Measurements from ENCODE around the gene SNN. TPM values are rescaled to one million over a fixed set of nuclear protein-coding genes. Genes with fewer than 3 reads are reported as not detected.

SNN gene
- total RNA-seq, 1 donor from 2014 or later = 38.3 TPM

DNA sequence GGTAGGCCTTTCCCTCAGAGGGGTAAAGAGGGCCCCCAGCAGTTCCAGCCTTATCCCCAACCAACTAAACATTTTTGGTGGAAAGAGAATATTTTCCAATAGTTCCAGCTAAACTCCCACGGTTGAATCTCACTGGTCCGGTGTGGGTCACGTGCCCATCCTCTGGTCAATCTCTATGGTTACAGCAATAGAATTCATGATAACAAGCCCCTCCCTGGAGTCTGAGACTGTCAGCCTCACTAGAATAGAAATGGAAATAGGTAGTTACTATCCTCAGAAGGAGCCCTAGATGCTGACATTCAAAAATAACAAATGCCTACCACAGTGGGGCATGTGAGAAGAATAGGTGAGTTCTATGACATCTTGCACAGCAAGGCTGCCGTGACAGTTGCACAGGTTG is 44.0 kb upstream of the SNN start:
- peaks cover 13% of the 10 kb centered on the region for H3K4me1 Mint-ChIP-seq
- no peaks in the 10 kb centered on the region for H3K27me3 Mint-ChIP-seq (ENCODE audit: low read depth)
- H3K4me3 Mint-ChIP-seq = no peak overlapping the region
- peaks cover 4% of the 10 kb centered on the region for H3K9me3 Mint-ChIP-seq
- H3K36me3 Mint-ChIP-seq = no peaks in the 10 kb centered on the region
- TF ChIP-seq, protein P1, sequence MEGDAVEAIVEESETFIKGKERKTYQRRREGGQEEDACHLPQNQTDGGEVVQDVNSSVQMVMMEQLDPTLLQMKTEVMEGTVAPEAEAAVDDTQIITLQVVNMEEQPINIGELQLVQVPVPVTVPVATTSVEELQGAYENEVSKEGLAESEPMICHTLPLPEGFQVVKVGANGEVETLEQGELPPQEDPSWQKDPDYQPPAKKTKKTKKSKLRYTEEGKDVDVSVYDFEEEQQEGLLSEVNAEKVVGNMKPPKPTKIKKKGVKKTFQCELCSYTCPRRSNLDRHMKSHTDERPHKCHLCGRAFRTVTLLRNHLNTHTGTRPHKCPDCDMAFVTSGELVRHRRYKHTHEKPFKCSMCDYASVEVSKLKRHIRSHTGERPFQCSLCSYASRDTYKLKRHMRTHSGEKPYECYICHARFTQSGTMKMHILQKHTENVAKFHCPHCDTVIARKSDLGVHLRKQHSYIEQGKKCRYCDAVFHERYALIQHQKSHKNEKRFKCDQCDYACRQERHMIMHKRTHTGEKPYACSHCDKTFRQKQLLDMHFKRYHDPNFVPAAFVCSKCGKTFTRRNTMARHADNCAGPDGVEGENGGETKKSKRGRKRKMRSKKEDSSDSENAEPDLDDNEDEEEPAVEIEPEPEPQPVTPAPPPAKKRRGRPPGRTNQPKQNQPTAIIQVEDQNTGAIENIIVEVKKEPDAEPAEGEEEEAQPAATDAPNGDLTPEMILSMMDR (IDR thresholded peaks at IDR 0.05; ENCODE audit: unreplicated experiment) = no peak
- H3K27ac Mint-ChIP-seq = no peak overlapping the region
- DNase-seq (ENCODE audit: low spot score in 2 of 2, unreplicated experiment in 2 of 2) = no peak

DNA sequence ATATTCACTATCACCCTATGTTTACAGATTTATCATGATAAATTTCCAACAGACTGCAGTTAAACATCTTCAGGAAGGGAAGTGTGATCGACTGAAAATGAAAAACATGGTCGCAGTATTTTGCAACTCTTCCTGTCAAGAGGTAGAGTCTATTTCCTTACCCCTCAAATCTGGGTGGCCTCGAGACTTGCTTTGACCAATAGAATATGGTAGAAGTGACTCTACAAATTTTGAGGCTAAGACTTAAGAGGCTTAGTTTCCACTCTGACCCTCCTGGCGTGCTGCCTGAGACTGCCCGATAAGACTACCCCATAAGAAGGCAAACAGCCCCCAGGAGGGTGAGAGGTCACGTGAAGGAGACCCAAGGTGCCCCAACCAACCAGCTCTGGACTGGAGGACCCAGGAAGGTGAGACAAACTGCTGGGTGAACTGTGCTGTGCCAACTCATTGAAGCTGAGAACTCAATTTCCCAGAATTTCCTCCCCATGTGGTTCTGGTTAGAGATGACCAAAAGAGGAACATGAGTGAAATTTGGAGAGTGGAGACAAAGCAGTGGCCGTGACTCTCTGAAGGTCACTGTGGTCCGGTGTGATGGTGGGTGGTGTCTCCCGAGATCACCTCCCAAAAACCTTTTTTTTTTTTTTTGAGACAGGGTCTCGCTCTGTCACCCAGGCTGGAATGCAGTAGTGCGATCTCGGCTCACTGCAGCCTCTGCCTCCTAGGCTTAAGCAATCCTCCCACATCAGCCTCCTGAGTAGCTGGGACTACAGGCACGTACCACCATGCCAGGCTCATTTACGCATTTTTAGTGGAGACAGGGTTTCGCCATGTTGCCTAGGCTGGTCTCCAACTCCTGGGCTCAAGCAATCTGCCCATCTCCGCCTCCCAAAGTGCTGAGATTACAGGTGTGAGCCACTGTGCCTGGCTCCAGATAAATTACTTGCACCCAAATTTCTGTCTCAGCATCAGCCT is 43.3 kb upstream of the SNN start:
- Mint-ChIP-seq H3K27me3 (ENCODE audit: low read depth) (no peaks in the 10 kb centered on the region), H3K4me3 (no peak overlapping the region), H3K4me1 (peaks cover 16% of the 10 kb centered on the region), H3K9me3 (peaks cover 4% of the 10 kb centered on the region), H3K27ac (no peak overlapping the region), H3K36me3 (no peaks in the 10 kb centered on the region)
- no peak for DNase-seq (ENCODE audit: low spot score in 2 of 2, unreplicated experiment in 2 of 2)
- TF ChIP-seq, protein P1 (IDR thresholded peaks at IDR 0.05; ENCODE audit: unreplicated experiment) = no peak

DNA sequence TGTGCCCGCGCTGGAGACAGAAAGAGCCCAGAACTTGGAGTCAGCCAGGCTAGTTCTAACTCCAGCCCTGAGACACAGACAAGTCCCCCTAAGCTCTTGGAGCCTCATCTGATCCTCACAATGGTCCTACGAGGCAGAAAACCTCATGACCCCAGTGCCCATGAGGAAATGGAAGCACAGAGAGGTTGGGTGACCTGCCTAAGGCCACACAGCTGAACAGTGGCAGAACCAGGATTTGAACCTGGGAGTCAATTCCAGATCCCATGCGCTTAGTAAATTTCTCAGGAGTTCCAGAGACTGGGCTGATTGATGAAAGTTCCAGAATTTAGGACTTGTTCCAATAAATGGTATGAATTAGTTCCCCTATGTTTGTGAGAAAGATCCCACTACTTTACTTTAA is 42.5 kb upstream of the SNN start:
- Mint-ChIP-seq H3K9me3 (no peaks in the 10 kb centered on the region), H3K4me1 (peaks cover 16% of the 10 kb centered on the region), H3K4me3 (no peak overlapping the region), H3K27me3 (ENCODE audit: low read depth) (no peaks in the 10 kb centered on the region), H3K36me3 (no peaks in the 10 kb centered on the region), H3K27ac (no peak overlapping the region)
- TF ChIP-seq, protein P1 (IDR thresholded peaks at IDR 0.05; ENCODE audit: unreplicated experiment) = no peak
- no peak for DNase-seq (ENCODE audit: low spot score in 2 of 2, unreplicated experiment in 2 of 2)

DNA sequence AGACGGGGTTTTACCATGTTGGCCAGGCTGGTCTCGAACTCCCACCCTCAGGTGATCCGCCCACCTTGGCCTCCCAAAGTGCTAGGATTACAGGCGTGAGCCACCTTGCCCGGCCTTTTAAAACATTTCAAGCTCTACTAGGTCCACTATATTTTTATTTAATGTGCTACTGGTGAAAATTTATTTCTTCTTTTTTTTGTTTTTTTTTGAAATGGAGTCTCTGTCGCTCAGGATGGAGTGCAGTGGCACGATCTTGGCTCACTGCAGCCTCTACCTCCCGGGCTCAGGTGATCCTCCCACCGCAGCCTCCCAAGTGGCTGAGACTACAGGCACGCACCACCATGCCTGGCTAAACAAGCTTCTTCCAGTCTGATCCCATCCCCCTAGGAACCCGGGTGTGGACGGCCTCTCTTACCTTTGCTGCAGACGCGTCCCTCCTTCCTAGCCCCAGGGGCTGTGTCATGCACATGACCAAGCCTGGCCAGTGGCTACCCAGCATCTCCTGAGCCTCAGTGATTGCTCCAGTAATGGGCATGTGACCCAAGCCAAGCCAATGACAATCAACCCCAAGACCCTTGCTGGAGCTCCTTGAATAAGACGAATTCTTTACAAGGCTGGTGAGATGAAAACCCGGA is 41.5 kb upstream of the SNN start:
- H3K27me3 Mint-ChIP-seq (ENCODE audit: low read depth) = no peaks in the 10 kb centered on the region
- no peak overlapping the region for H3K4me3 Mint-ChIP-seq
- H3K9me3 Mint-ChIP-seq = no peaks in the 10 kb centered on the region
- no peak overlapping the region for H3K27ac Mint-ChIP-seq
- H3K36me3 Mint-ChIP-seq = no peaks in the 10 kb centered on the region
- TF ChIP-seq, protein P1 (IDR thresholded peaks at IDR 0.05; ENCODE audit: unreplicated experiment) = no peak
- H3K4me1 Mint-ChIP-seq = peaks cover 12% of the 10 kb centered on the region
- no peak for DNase-seq (ENCODE audit: low spot score in 2 of 2, unreplicated experiment in 2 of 2)

DNA sequence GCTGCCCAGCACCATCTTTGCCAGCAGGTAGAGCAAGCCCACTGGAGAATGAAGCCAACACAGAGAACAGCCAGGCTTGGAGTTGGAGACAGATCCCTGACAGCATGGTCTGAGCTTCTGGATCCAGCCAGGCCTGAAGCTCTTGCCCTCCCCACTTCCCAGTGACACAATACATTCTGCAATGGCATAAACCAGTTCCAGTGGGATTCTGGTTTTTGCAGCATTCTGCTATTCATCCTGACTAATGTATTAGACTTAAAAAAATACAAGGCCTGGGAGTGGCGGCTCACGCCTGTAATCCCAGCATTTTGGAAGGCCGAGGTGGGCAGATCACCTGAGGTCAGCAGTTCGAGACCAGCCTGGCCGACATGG is 41.0 kb upstream of the SNN start:
- H3K9me3 Mint-ChIP-seq = no peaks in the 10 kb centered on the region
- peaks cover 12% of the 10 kb centered on the region for H3K4me1 Mint-ChIP-seq
- H3K4me3 Mint-ChIP-seq = no peak overlapping the region
- no peak overlapping the region for H3K27ac Mint-ChIP-seq
- H3K36me3 Mint-ChIP-seq = no peaks in the 10 kb centered on the region
- DNase-seq (ENCODE audit: low spot score in 2 of 2, unreplicated experiment in 2 of 2) = no peak
- no peaks in the 10 kb centered on the region for H3K27me3 Mint-ChIP-seq (ENCODE audit: low read depth)
- TF ChIP-seq, protein P1 (IDR thresholded peaks at IDR 0.05; ENCODE audit: unreplicated experiment) = no peak

Data from mesothelial cell of epicardium (in vitro differentiated cells).